Vagina (tissue), 2 donors: Measurements from ENCODE around the gene NT5C1B. TPM values are rescaled to one million over a fixed set of nuclear protein-coding genes. Genes with fewer than 3 reads are reported as not detected.

Source experiments
- DNase-seq, 2 donors: peaks; one replicate each; pipeline ENCODE4 v3.0.0-alpha.2; 2017; ENCODE audit errors: extremely low spot score in 2 of 2
- H3K27ac ChIP-seq: fragments of 200-600 bp; sonication (generic); one replicate; pipeline ENCODE4 v1.5.1; 2019
- H3K27me3 ChIP-seq: fragments of 200-600 bp; sonication (generic); one replicate; pipeline ENCODE4 v1.5.1; 2019
- H3K36me3 ChIP-seq, 2 donors: fragments of 200-600 bp; sonication (generic); one replicate each; pipeline ENCODE4 v1.5.1; 2017 to 2019
- H3K4me1 ChIP-seq: fragments of 200-600 bp; sonication (generic); one replicate; pipeline ENCODE4 v1.5.1; 2019
- H3K4me3 ChIP-seq, 2 donors: fragments of 200-600 bp; sonication (generic); 1 replicate in 1 of 2; 2 replicates in 1 of 2; pipeline ENCODE4 v1.5.1; 2016 to 2019
- H3K9me3 ChIP-seq: fragments of 200-600 bp; sonication (generic); one replicate; pipeline ENCODE4 v1.5.1; 2019
- POLR2A ChIP-seq, 2 donors: fragments of 450-650 bp; IDR thresholded peaks; one replicate each; pipeline ENCODE4 v1.6.1; 2017; ENCODE audit warnings: antibody characterized with exemption in 2 of 2, mild to moderate bottlenecking in 2 of 2, moderate library complexity in 2 of 2
- POLR2AphosphoS5 ChIP-seq, 2 donors: sonication (generic); formaldehyde crosslinking; IDR thresholded peaks; one replicate each; pipeline ENCODE4 v1.9.0; 2017; ENCODE audit warnings: antibody characterized with exemption in 2 of 2, mild to moderate bottlenecking in 2 of 2, low read depth in 1 of 2; ENCODE audit not compliant: insufficient read depth in 1 of 2
- intact Hi-C: fragments of 100-400 bp; cut with DNase I; formaldehyde crosslinking; loops from one replicate; pipeline ENCODE4 v1.15.1; 2023
- total RNA-seq: library from RNA; depleted of rRNA; stranded (reverse); fragments of >200 nt; gene quantifications from one replicate; pipeline ENCODE4 v1.2.3, GENCODE V29; 2016
- TF ChIP-seq, protein P1 (sequence below), 3 experiments: fragments of 450-650 bp in 2 of 3; fragments of 200-600 bp in 1 of 3; sonication (generic) in 1 of 3; IDR thresholded peaks; one replicate each; pipeline ENCODE4 v1.5.1; 2017 to 2019; ENCODE audit warnings: antibody characterized with exemption in 3 of 3, mild to moderate bottlenecking in 2 of 3, moderate library complexity in 2 of 3

NT5C1B gene
- total RNA-seq, 1 donor from 2014 or later: not detected

DNA sequence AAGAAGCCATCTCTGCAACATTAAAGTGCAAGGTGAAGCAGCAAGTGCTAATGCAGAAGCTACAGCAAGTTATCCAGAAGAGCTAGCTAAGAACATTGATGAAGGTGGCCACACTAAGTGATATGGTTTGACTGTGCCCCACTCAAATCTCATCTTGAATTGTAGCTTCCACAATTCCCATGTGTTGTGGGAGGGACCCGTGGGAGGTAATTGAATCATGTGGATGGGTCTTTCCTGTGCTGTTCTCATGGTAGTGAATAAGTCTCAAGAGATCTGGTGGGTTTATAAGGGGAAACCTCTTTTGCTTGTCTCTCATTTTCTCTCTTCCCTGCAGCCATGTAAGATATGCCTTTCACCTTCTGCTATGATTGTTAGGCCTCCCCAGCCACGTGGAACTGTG lies 40.3 kb downstream of the NT5C1B start:
- H3K27me3 ChIP-seq: no peaks in the 10 kb centered on the region
- no peak overlapping the region for H3K27ac ChIP-seq
- peaks cover 0 to under 1% of the 10 kb centered on the region in 2 donors for H3K36me3 ChIP-seq
- TF ChIP-seq POLR2A (IDR thresholded peaks at IDR 0.05) (no peak), POLR2AphosphoS5 (IDR thresholded peaks at IDR 0.05; ENCODE audit: insufficient read depth in 1 of 2, low read depth in 1 of 2) (no peak)
- TF ChIP-seq, protein P1, sequence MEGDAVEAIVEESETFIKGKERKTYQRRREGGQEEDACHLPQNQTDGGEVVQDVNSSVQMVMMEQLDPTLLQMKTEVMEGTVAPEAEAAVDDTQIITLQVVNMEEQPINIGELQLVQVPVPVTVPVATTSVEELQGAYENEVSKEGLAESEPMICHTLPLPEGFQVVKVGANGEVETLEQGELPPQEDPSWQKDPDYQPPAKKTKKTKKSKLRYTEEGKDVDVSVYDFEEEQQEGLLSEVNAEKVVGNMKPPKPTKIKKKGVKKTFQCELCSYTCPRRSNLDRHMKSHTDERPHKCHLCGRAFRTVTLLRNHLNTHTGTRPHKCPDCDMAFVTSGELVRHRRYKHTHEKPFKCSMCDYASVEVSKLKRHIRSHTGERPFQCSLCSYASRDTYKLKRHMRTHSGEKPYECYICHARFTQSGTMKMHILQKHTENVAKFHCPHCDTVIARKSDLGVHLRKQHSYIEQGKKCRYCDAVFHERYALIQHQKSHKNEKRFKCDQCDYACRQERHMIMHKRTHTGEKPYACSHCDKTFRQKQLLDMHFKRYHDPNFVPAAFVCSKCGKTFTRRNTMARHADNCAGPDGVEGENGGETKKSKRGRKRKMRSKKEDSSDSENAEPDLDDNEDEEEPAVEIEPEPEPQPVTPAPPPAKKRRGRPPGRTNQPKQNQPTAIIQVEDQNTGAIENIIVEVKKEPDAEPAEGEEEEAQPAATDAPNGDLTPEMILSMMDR (IDR thresholded peaks at IDR 0.05): no peak
- DNase-seq: no peak
- intact Hi-C loops: no loop called here
- peaks cover 32% of the 10 kb centered on the region for H3K4me1 ChIP-seq
- H3K9me3 ChIP-seq: no peaks in the 10 kb centered on the region
- H3K4me3 ChIP-seq: no peak overlapping the region

DNA sequence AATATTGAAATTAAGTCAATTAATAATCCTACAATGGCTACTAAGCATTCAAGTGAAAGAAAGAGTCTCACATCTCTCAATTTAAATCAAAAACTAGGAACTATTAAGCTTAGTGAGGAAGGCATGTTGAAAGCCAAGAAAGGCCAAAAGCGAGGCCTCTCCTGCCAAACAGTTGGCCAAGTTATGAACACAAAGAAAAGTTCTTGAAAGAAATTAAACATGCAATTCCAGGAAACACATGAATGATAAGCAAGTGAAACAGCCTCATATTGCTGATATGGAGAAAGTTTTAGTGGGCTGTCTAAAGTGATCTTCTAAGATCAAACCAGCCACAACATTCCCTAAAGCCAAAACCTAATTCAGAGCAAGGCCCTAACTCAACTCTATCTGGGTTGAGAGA lies 40.7 kb downstream of the NT5C1B start:
- intact Hi-C loops: no loop called here
- TF ChIP-seq, protein P1 (IDR thresholded peaks at IDR 0.05): no peak
- TF ChIP-seq POLR2AphosphoS5 (IDR thresholded peaks at IDR 0.05; ENCODE audit: insufficient read depth in 1 of 2, low read depth in 1 of 2) (no peak), POLR2A (IDR thresholded peaks at IDR 0.05) (no peak)
- Histone ChIP-seq H3K27me3 (no peaks in the 10 kb centered on the region), H3K9me3 (no peaks in the 10 kb centered on the region), H3K4me3 (no peak overlapping the region), H3K4me1 (peaks cover 27% of the 10 kb centered on the region), H3K36me3 (no peaks in the 10 kb centered on the region), H3K27ac (no peak overlapping the region)
- no peak for DNase-seq

GRCh38 chr2:18546567-18546966 lies 42.8 kb downstream of the NT5C1B start:
- DNase-seq: no peak
- peaks cover 7% of the 10 kb centered on the region for H3K4me1 ChIP-seq

GRCh38 chr2:18545384-18545783 lies 44.0 kb downstream of the NT5C1B start:
- Histone ChIP-seq H3K9me3 (no peaks in the 10 kb centered on the region), H3K4me1 (no peaks in the 10 kb centered on the region), H3K36me3 (no peaks in the 10 kb centered on the region), H3K27me3 (no peaks in the 10 kb centered on the region), H3K27ac (no peak overlapping the region), H3K4me3 (no peak overlapping the region)
- DNase-seq: no peak
- TF ChIP-seq, protein P1 (IDR thresholded peaks at IDR 0.05): no peak
- TF ChIP-seq POLR2A (IDR thresholded peaks at IDR 0.05): no peak
- no peak for TF ChIP-seq POLR2AphosphoS5 (IDR thresholded peaks at IDR 0.05; ENCODE audit: insufficient read depth in 1 of 2, low read depth in 1 of 2)
- intact Hi-C loops: no loop called here

More at GRCh38 chr2:18546567-18546966, 42.8 kb downstream of the NT5C1B start:
- TF ChIP-seq POLR2A (IDR thresholded peaks at IDR 0.05) (no peak), POLR2AphosphoS5 (IDR thresholded peaks at IDR 0.05; ENCODE audit: insufficient read depth in 1 of 2, low read depth in 1 of 2) (no peak)
- TF ChIP-seq, protein P1 (IDR thresholded peaks at IDR 0.05): no peak
- no peaks in the 10 kb centered on the region for H3K27me3 ChIP-seq
- no peak overlapping the region for H3K4me3 ChIP-seq
- H3K36me3 ChIP-seq: no peaks in the 10 kb centered on the region
- intact Hi-C loops: no loop called here
- H3K9me3 ChIP-seq: no peaks in the 10 kb centered on the region
- no peak overlapping the region for H3K27ac ChIP-seq

DNA sequence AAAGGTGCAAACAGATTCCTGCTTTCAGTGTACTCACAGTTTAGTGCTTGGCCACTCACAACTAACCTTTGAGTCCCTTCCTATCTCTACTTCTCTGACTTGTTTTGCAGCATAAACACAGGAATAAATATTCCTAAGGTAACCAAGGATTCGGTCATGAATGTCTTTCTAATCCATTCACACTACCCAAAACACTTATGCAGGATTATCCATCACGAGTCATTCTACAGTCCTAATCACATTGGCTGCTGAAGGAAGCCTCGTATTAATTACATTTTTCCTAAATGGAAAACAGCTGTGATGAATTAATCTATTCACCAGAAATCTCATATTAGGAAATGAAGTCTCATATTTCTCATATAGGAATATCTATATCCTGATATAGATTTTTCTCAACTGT lies 45.2 kb downstream of the NT5C1B start:
- Histone ChIP-seq H3K27me3 (no peaks in the 10 kb centered on the region), H3K4me3 (no peak overlapping the region), H3K9me3 (no peaks in the 10 kb centered on the region), H3K27ac (no peak overlapping the region), H3K4me1 (no peaks in the 10 kb centered on the region), H3K36me3 (no peaks in the 10 kb centered on the region)
- DNase-seq: no peak
- intact Hi-C loops: no loop called here
- no peak for TF ChIP-seq POLR2A (IDR thresholded peaks at IDR 0.05)
